ENCODE results near the gene ZNF827.
A peak's percentile ranks its signal among the peaks of the same experiment; 100 is the strongest.

ZNF827 gene

DNA sequence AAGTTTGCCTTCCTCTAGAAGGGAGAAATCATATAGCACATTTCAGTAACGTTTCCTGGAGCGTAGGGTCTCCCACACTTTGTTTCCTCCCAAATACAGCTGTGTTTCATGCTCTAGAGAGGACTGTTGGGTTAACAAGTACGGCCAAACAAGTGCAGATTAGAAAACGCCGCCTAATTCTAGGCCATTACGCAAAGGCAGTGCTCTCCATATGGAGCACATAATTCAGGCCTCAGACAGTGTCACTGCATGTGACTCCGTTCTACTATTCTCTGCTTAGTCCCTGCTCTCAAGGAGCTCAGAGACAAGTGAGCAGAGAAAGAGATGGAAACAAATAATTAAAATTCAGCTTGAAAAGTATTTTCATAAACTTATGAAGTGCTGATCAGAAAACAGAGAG lies 11.6 kb downstream of the ZNF827 start:
- Histone ChIP-seq H3K9ac (ENCODE audit: low read depth, low read length, poor library complexity, severe bottlenecking) (no peak overlapping the region), H3K36me3 (ENCODE audit: insufficient read depth, low read length) (peaks cover 22% of the 10 kb centered on the region), H3K79me2 (ENCODE audit: insufficient read depth, low read length) (peaks cover 98% of the 10 kb centered on the region), H3K9me3 (ENCODE audit: insufficient read depth, low read depth, low read length) (peaks cover 15% of the 10 kb centered on the region), H4K20me1 (ENCODE audit: insufficient read depth, low read length, poor library complexity, severe bottlenecking) (peaks cover 76% of the 10 kb centered on the region), H3K9me2 (replicated peaks; ENCODE audit: low read depth, low read length) (no peaks in the 10 kb centered on the region), H3K4me3 (ENCODE audit: low read length, poor library complexity, severe bottlenecking) (no peak overlapping the region), H2AFZ (ENCODE audit: low read length) (no peak overlapping the region), H3K4me2 (ENCODE audit: low read depth, low read length, poor library complexity, severe bottlenecking) (peak overlapping the region; percentile 21), H3K4me1 (ENCODE audit: insufficient read depth, low read length, poor library complexity, severe bottlenecking) (peaks cover 38% of the 10 kb centered on the region), H3K27me3 (ENCODE audit: insufficient read depth, low read length, poor library complexity, severe bottlenecking) (no peaks in the 10 kb centered on the region), H3F3A (ENCODE audit: low read depth) (no peaks in the 10 kb centered on the region; the same call in 1 of the 2 replicates)
- no peak for TF ChIP-seq EZH2phosphoT487 (IDR thresholded peaks at IDR 0.05; ENCODE audit: borderline replicate concordance)
- TF ChIP-seq, protein P1, sequence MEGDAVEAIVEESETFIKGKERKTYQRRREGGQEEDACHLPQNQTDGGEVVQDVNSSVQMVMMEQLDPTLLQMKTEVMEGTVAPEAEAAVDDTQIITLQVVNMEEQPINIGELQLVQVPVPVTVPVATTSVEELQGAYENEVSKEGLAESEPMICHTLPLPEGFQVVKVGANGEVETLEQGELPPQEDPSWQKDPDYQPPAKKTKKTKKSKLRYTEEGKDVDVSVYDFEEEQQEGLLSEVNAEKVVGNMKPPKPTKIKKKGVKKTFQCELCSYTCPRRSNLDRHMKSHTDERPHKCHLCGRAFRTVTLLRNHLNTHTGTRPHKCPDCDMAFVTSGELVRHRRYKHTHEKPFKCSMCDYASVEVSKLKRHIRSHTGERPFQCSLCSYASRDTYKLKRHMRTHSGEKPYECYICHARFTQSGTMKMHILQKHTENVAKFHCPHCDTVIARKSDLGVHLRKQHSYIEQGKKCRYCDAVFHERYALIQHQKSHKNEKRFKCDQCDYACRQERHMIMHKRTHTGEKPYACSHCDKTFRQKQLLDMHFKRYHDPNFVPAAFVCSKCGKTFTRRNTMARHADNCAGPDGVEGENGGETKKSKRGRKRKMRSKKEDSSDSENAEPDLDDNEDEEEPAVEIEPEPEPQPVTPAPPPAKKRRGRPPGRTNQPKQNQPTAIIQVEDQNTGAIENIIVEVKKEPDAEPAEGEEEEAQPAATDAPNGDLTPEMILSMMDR (conservative IDR thresholded peaks at IDR 0.05; ENCODE audit: low read length): no peak

- no peak overlapping the region for H3K4me3 ChIP-seq (ENCODE audit: low read length, poor library complexity, severe bottlenecking)
- H3K9me3 ChIP-seq (ENCODE audit: insufficient read depth, low read depth, low read length): peaks cover 15% of the 10 kb centered on the region
- H3K36me3 ChIP-seq (ENCODE audit: insufficient read depth, low read length): peaks cover 32% of the 10 kb centered on the region
- no peaks in the 10 kb centered on the region for H3K9me2 ChIP-seq (replicated peaks; ENCODE audit: low read depth, low read length)
- peaks cover 24% of the 10 kb centered on the region for H3K4me1 ChIP-seq (ENCODE audit: insufficient read depth, low read length, poor library complexity, severe bottlenecking)
- H3F3A ChIP-seq (ENCODE audit: low read depth): no peaks in the 10 kb centered on the region
- H3K4me2 ChIP-seq (ENCODE audit: low read depth, low read length, poor library complexity, severe bottlenecking): no peak overlapping the region
- H3K79me2 ChIP-seq (ENCODE audit: insufficient read depth, low read length): peaks cover 99% of the 10 kb centered on the region
- TF ChIP-seq, protein P1 (conservative IDR thresholded peaks at IDR 0.05; ENCODE audit: low read length): no peak
- TF ChIP-seq EZH2phosphoT487 (IDR thresholded peaks at IDR 0.05; ENCODE audit: borderline replicate concordance): no peak
- no peak overlapping the region for H2AFZ ChIP-seq (ENCODE audit: low read length)
- peaks cover 74% of the 10 kb centered on the region for H4K20me1 ChIP-seq (ENCODE audit: insufficient read depth, low read length, poor library complexity, severe bottlenecking)
- no peaks in the 10 kb centered on the region for H3K27me3 ChIP-seq (ENCODE audit: insufficient read depth, low read length, poor library complexity, severe bottlenecking)
- H3K9ac ChIP-seq (ENCODE audit: low read depth, low read length, poor library complexity, severe bottlenecking): no peak overlapping the region
These were observed 17.4 kb downstream of the ZNF827 start for GRCh38 chr4:145921231-145921630.

- H3K4me3 ChIP-seq (ENCODE audit: low read length, poor library complexity, severe bottlenecking): no peak overlapping the region
- peaks cover 7% of the 10 kb centered on the region; the same call in 1 of the 2 replicates for H3K9me3 ChIP-seq (ENCODE audit: insufficient read depth, low read depth, low read length)
- H4K20me1 ChIP-seq (ENCODE audit: insufficient read depth, low read length, poor library complexity, severe bottlenecking): peaks cover 72% of the 10 kb centered on the region
- no peaks in the 10 kb centered on the region for H3K27me3 ChIP-seq (ENCODE audit: insufficient read depth, low read length, poor library complexity, severe bottlenecking)
- H3K9ac ChIP-seq (ENCODE audit: low read depth, low read length, poor library complexity, severe bottlenecking): no peak overlapping the region
- H3K79me2 ChIP-seq (ENCODE audit: insufficient read depth, low read length): peaks cover 99% of the 10 kb centered on the region
- no peaks in the 10 kb centered on the region for H3K9me2 ChIP-seq (replicated peaks; ENCODE audit: low read depth, low read length)
- peaks cover 24% of the 10 kb centered on the region for H3K4me1 ChIP-seq (ENCODE audit: insufficient read depth, low read length, poor library complexity, severe bottlenecking)
- H3F3A ChIP-seq (ENCODE audit: low read depth): no peaks in the 10 kb centered on the region
- TF ChIP-seq EZH2phosphoT487 (IDR thresholded peaks at IDR 0.05; ENCODE audit: borderline replicate concordance): no peak
- TF ChIP-seq, protein P1 (conservative IDR thresholded peaks at IDR 0.05; ENCODE audit: low read length): no peak
- H3K36me3 ChIP-seq (ENCODE audit: insufficient read depth, low read length): peaks cover 24% of the 10 kb centered on the region
- H3K4me2 ChIP-seq (ENCODE audit: low read depth, low read length, poor library complexity, severe bottlenecking): no peak overlapping the region
- no peak overlapping the region for H2AFZ ChIP-seq (ENCODE audit: low read length)
These were observed 18.4 kb downstream of the ZNF827 start for GRCh38 chr4:145920205-145920604.

Data from Loucy (cell line).